ENCODE measurements around the gene TENT4A.
A peak's percentile ranks its signal among the peaks of the same experiment; 100 is the strongest.

Gene TENT4A

DNA sequence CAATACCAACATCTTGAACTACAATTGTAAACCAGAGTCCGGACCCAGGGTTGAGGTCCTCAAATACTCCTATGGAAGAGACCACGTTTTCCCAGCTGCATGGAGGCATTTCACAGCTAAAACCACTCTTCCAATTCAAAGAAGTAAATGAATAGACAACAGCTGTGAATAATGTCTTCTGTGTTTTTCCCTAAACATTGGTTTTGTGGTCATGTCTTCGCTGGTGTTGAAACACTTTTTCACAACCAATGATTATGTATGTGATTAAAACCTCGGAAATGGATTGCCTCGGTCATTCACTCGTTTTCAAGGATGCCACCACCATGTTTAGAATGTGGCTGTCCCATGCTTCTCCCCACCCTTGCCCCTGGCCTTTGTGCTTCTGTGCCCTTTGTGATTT, 9.4 kb upstream of the TENT4A start:
- TF ChIP-seq, protein P1, sequence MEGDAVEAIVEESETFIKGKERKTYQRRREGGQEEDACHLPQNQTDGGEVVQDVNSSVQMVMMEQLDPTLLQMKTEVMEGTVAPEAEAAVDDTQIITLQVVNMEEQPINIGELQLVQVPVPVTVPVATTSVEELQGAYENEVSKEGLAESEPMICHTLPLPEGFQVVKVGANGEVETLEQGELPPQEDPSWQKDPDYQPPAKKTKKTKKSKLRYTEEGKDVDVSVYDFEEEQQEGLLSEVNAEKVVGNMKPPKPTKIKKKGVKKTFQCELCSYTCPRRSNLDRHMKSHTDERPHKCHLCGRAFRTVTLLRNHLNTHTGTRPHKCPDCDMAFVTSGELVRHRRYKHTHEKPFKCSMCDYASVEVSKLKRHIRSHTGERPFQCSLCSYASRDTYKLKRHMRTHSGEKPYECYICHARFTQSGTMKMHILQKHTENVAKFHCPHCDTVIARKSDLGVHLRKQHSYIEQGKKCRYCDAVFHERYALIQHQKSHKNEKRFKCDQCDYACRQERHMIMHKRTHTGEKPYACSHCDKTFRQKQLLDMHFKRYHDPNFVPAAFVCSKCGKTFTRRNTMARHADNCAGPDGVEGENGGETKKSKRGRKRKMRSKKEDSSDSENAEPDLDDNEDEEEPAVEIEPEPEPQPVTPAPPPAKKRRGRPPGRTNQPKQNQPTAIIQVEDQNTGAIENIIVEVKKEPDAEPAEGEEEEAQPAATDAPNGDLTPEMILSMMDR (IDR thresholded peaks at IDR 0.05; ENCODE audit: borderline replicate concordance, control extremely low read depth, extremely low read depth, insufficient read depth, missing control alignments) = no peak
- DNase-seq (ENCODE audit: low spot score) = no peak
- in situ Hi-C loops (cut with MboI; ENCODE audit: low sequenced_read_pairs, unreplicated experiment) = no loop called here

DNA sequence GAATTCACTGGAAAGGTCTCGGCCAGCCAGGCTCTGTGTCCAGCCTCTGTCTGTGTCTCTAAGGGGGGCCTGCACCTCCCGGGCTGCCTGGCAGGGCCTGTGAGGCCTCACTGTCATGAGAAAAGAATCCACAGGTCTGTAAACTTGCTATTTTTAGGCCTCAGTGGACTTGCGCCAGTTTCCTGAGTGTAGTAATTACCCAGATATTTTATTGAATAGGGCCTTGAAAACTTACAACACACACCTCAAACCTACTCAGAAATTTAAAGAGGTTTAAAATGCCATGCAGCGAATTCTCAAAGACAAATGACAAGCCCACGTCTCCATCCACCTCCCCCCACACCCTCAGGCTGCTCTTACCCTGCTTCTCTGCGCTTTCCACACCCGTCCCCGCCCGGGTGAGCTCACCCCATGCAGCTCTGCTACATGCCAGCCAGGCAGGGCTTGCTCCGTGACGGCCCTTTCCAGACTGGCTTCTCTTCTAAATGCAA, 8.8 kb upstream of the TENT4A start:
- TF ChIP-seq, protein P1 (IDR thresholded peaks at IDR 0.05; ENCODE audit: borderline replicate concordance, control extremely low read depth, extremely low read depth, insufficient read depth, missing control alignments) = no peak
- no peak for DNase-seq (ENCODE audit: low spot score)
- in situ Hi-C loops (cut with MboI; ENCODE audit: low sequenced_read_pairs, unreplicated experiment) = no loop called here

DNA sequence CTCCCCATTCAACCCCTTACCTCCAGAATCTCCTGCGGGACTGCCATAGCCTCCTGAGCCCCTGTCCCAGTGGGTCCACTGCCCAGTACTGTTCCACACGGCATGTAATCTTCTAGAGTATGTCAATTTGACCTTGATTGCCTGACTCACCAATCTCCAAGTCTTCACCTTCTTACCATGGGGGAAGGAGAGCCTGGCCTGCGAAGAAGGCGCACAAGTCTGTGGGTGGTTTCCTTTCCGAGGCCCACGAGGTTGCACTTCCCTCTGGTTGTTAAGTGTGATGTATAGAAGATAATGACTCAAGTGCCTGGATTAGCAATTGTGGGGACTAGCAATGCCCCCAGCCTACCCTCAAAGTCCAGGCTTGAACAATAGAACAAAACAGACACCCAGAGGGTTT, 8.1 kb upstream of the TENT4A start:
- DNase-seq (ENCODE audit: low spot score) = peak; percentile 74
- TF ChIP-seq, protein P1 (IDR thresholded peaks at IDR 0.05; ENCODE audit: borderline replicate concordance, control extremely low read depth, extremely low read depth, insufficient read depth, missing control alignments) = no peak
- in situ Hi-C loops (cut with MboI; ENCODE audit: low sequenced_read_pairs, unreplicated experiment) = no loop called here

DNA sequence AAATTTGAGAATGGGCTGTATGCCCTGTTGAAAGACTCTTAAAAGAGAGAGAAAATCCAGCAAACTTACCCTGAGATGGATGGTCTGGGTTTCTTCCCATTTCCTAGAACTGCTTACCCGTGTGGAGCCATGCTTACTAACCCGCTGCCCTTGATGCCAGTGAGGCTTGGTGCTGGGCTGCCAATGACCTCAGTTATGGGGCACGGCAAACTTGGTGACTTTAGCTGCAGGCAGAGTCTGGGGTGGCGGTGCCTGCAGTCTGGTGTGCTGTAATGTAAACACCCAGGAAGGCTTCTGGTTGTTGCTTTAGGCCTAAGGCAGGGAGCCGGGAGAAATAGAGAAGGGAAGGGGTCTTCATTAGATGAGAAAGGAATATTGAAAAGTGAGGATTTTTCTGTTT, 7.3 kb upstream of the TENT4A start:
- DNase-seq (ENCODE audit: low spot score) = no peak
- in situ Hi-C loops (cut with MboI; ENCODE audit: low sequenced_read_pairs, unreplicated experiment) = no loop called here
- TF ChIP-seq, protein P1 (IDR thresholded peaks at IDR 0.05; ENCODE audit: borderline replicate concordance, control extremely low read depth, extremely low read depth, insufficient read depth, missing control alignments) = no peak

DNA sequence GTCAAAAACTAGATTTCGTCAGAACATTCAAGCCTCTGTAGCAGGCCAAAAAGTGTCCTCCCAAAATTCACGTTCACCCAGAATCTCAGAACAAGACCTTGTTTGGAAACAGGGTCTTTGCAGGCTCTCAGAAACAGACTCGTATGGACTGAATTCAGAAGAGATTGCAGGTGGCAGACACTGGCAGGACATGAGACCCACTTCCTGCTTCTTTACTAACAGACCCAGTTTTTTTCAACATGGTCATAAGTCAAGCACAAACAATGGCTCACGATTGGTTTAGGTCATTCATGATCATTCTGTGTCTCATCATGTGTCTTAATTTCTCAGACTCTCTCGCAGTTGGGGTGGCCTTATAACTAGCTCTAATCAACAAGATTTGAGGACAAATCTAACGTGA, 5.4 kb upstream of the TENT4A start:
- DNase-seq (ENCODE audit: low spot score) = no peak
- in situ Hi-C loops (cut with MboI; ENCODE audit: low sequenced_read_pairs, unreplicated experiment) = no loop called here
- TF ChIP-seq, protein P1 (IDR thresholded peaks at IDR 0.05; ENCODE audit: borderline replicate concordance, control extremely low read depth, extremely low read depth, insufficient read depth, missing control alignments) = no peak

DNA sequence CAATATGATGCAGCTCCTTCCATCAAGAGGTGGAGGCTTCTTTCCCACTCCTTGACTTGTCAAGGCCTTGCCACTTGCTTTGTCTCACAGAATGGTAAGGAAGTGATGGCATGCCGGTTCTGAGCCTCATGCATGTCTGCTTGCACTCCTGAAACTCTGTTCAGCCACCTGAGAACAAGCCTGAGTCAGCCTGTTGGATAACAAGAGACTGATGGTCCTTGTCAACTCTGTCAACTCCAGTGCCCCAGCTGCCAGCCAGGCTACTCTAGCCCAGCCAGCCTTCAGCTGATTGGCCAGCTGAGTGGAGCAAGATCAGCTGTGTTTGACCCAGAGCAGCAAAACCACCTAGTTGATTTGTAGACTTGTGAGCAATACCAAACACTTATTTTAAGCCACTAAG, 4.4 kb upstream of the TENT4A start:
- no peak for DNase-seq (ENCODE audit: low spot score)
- TF ChIP-seq, protein P1 (IDR thresholded peaks at IDR 0.05; ENCODE audit: borderline replicate concordance, control extremely low read depth, extremely low read depth, insufficient read depth, missing control alignments) = no peak
- in situ Hi-C loops (cut with MboI; ENCODE audit: low sequenced_read_pairs, unreplicated experiment) = no loop called here

DNA sequence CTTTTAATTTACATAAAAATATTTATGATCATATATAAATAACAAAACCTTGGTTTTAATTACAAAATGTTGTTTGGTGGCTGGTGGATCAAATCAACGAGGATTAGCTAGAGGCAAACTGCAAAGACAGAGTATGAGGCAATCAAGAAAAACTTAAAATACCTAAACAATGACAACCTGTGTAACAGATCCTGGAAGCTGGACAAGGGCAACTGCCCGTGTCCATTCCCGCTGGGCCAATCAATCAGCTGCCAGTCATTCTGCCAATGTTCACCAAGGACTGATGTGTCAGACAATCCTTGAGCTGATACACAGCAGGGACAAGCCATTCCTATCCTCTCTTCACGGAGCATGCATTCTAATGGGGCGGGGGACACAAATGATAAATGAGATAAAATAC, 3.2 kb upstream of the TENT4A start:
- in situ Hi-C loops (cut with MboI; ENCODE audit: low sequenced_read_pairs, unreplicated experiment) = no loop called here
- DNase-seq (ENCODE audit: low spot score) = no peak
- TF ChIP-seq, protein P1 (IDR thresholded peaks at IDR 0.05; ENCODE audit: borderline replicate concordance, control extremely low read depth, extremely low read depth, insufficient read depth, missing control alignments) = no peak

All from GM13976 (cell line).